Astrocyte (in vitro differentiated cells and primary cell): ENCODE results near the gene TNFRSF9.

Experiments
- CTCF ChIP-seq: IDR thresholded peaks from 2 replicates; pipeline ENCODE4 v1.5.1; 2011; ENCODE audit warnings: low read depth, mild to moderate bottlenecking, inconsistent platforms, low read length, moderate library complexity; ENCODE audit not compliant: insufficient read depth
- EZH2 ChIP-seq: IDR thresholded peaks from 2 replicates; pipeline ENCODE4 v1.6.1; 2012; ENCODE audit warnings: mild to moderate bottlenecking, low read length, inconsistent platforms; ENCODE audit not compliant: insufficient read depth

- no peak for TF ChIP-seq CTCF
- no peak for TF ChIP-seq EZH2
Observed at GRCh38 chr1:7884757-7885156, 55.9 kb downstream of the TNFRSF9 start.
